ENCODE results near the gene UTP25.

UTP25 gene

GRCh38 chr1:209882942-209883340 is 55.2 kb downstream of the UTP25 start:
- ATAC-seq: no peak
- no peak for TF ChIP-seq ZNF8 (CRISPR knock-in tag; IDR thresholded peaks at IDR 0.05)
- no peak for TF ChIP-seq BACH2 (CRISPR knock-in tag; IDR thresholded peaks at IDR 0.05; ENCODE audit: borderline replicate concordance)
- no peak for TF ChIP-seq ZFP3 (CRISPR knock-in tag; IDR thresholded peaks at IDR 0.05)
- TF ChIP-seq ZFP30 (CRISPR knock-in tag; IDR thresholded peaks at IDR 0.05): no peak

DNA sequence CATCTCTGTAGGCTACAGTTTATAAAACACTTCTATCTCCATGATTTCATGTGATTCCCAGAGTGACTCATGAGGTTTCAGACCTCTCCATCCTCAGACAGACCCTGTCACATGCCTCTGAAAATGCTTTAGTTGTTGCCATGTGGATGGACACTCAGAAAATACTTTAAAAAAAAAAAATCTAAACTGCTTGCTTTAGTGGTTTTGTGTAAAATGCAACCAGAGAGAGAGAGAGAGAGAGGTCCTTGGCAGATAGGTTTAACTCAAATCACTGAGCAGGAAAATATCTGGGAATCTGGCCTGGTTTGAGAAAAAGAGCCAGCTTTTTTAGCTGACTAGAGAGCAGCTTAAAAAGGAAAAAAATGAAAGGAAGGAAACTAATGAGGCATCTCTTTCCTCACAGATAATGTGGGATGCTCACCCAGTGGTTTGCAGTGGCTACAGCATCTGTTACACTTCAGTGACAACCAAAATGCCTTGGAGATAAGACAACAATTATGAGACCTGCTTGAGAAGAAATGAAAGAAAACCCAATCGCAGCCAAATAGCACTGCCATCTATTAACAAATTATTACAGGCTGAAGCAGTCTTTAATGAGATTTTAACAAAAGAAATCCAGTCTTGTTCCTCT is 55.7 kb downstream of the UTP25 start:
- ATAC-seq: peak; percentile 41
- TF ChIP-seq SNAI2 (CRISPR knock-in tag; IDR thresholded peaks at IDR 0.05) (no peak), ZFP3 (CRISPR knock-in tag; IDR thresholded peaks at IDR 0.05) (no peak), TCF4 (CRISPR knock-in tag; IDR thresholded peaks at IDR 0.05; ENCODE audit: borderline replicate concordance) (no peak), BACH2 (CRISPR knock-in tag; IDR thresholded peaks at IDR 0.05; ENCODE audit: borderline replicate concordance) (no peak), ESRRG (CRISPR knock-in tag; IDR thresholded peaks at IDR 0.05) (no peak), RARB (CRISPR knock-in tag; IDR thresholded peaks at IDR 0.05) (no peak), OSR1 (CRISPR knock-in tag; IDR thresholded peaks at IDR 0.05) (no peak), CSDC2 (CRISPR knock-in tag; IDR thresholded peaks at IDR 0.05) (no peak), ZNF8 (CRISPR knock-in tag; IDR thresholded peaks at IDR 0.05) (no peak), CSRNP3 (CRISPR knock-in tag; IDR thresholded peaks at IDR 0.05) (no peak), POU6F1 (CRISPR knock-in tag; IDR thresholded peaks at IDR 0.05; ENCODE audit: borderline replicate concordance, low read depth) (no peak), ISL1 (CRISPR knock-in tag; IDR thresholded peaks at IDR 0.05) (no peak)
- TF ChIP-seq, protein P1, sequence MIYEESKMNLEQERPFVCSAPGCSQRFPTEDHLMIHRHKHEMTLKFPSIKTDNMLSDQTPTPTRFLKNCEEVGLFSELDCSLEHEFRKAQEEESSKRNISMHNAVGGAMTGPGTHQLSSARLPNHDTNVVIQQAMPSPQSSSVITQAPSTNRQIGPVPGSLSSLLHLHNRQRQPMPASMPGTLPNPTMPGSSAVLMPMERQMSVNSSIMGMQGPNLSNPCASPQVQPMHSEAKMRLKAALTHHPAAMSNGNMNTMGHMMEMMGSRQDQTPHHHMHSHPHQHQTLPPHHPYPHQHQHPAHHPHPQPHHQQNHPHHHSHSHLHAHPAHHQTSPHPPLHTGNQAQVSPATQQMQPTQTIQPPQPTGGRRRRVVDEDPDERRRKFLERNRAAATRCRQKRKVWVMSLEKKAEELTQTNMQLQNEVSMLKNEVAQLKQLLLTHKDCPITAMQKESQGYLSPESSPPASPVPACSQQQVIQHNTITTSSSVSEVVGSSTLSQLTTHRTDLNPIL (CRISPR knock-in tag; IDR thresholded peaks at IDR 0.05; ENCODE audit: low read depth): no peak

DNA sequence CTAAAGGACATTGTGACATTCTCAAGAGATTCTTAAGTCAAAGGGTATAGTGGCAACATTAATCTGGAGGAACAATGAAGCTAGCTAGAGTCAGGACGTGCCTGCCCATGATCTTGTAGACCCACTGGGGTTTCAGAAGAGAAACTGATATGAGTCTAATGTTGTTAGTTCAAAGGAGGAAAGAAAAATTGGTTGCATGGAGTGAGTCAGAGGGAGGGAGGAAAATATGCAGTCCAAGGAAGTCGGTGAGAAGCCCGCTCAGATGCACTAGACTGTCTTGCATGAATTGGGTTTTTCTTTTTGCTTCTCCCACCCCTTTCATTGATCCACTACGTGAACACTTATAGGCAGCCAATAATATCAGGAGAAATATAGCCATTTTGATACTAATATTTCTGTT is 56.5 kb downstream of the UTP25 start:
- peak; percentile 49 for ATAC-seq
- no peak for TF ChIP-seq RARB (CRISPR knock-in tag; IDR thresholded peaks at IDR 0.05)
- no peak for TF ChIP-seq ZC3H10 (CRISPR knock-in tag; IDR thresholded peaks at IDR 0.05)

GRCh38 chr1:209884665-209885117 is 56.9 kb downstream of the UTP25 start:
- peak; percentile 98 for ATAC-seq
- TF ChIP-seq POU6F1 (CRISPR knock-in tag; IDR thresholded peaks at IDR 0.05; ENCODE audit: borderline replicate concordance, low read depth): no peak
- peak; percentile 82 for TF ChIP-seq ZC3H10 (CRISPR knock-in tag; IDR thresholded peaks at IDR 0.05)
- no peak for TF ChIP-seq TCF4 (CRISPR knock-in tag; IDR thresholded peaks at IDR 0.05; ENCODE audit: borderline replicate concordance)
- peak; percentile 93; the same call in 1 of the 2 replicates for TF ChIP-seq TOX (CRISPR knock-in tag; IDR thresholded peaks at IDR 0.05; ENCODE audit: borderline replicate concordance)

GRCh38 chr1:209885403-209886218 is 57.8 kb downstream of the UTP25 start:
- no peak for ATAC-seq
- TF ChIP-seq PPARA (CRISPR knock-in tag; IDR thresholded peaks at IDR 0.05; ENCODE audit: borderline replicate concordance) (no peak), ARNTL (CRISPR knock-in tag; IDR thresholded peaks at IDR 0.05; ENCODE audit: borderline replicate concordance, low read depth) (no peak), BACH2 (CRISPR knock-in tag; IDR thresholded peaks at IDR 0.05; ENCODE audit: borderline replicate concordance) (no peak), ZNF8 (CRISPR knock-in tag; IDR thresholded peaks at IDR 0.05) (no peak), RARB (CRISPR knock-in tag; IDR thresholded peaks at IDR 0.05) (no peak), ZFP3 (CRISPR knock-in tag; IDR thresholded peaks at IDR 0.05) (no peak), ISL1 (CRISPR knock-in tag; IDR thresholded peaks at IDR 0.05) (no peak), POU6F1 (CRISPR knock-in tag; IDR thresholded peaks at IDR 0.05; ENCODE audit: borderline replicate concordance, low read depth) (no peak), ESRRG (CRISPR knock-in tag; IDR thresholded peaks at IDR 0.05) (no peak), SNAI2 (CRISPR knock-in tag; IDR thresholded peaks at IDR 0.05) (no peak), ZNF565 (CRISPR knock-in tag; conservative IDR thresholded peaks at IDR 0.05; ENCODE audit: low read depth) (no peak), OSR1 (CRISPR knock-in tag; IDR thresholded peaks at IDR 0.05) (no peak)
- TF ChIP-seq, protein P1 (CRISPR knock-in tag; IDR thresholded peaks at IDR 0.05; ENCODE audit: low read depth): no peak
- TF ChIP-seq, protein P2, sequence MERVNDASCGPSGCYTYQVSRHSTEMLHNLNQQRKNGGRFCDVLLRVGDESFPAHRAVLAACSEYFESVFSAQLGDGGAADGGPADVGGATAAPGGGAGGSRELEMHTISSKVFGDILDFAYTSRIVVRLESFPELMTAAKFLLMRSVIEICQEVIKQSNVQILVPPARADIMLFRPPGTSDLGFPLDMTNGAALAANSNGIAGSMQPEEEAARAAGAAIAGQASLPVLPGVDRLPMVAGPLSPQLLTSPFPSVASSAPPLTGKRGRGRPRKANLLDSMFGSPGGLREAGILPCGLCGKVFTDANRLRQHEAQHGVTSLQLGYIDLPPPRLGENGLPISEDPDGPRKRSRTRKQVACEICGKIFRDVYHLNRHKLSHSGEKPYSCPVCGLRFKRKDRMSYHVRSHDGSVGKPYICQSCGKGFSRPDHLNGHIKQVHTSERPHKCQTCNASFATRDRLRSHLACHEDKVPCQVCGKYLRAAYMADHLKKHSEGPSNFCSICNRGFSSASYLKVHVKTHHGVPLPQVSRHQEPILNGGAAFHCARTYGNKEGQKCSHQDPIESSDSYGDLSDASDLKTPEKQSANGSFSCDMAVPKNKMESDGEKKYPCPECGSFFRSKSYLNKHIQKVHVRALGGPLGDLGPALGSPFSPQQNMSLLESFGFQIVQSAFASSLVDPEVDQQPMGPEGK (CRISPR knock-in tag; IDR thresholded peaks at IDR 0.05; ENCODE audit: borderline replicate concordance): no peak
